Jurkat, Clone E6-1 (cell line): ENCODE measurements around the gene SMARCAL1.

Experiments
- DNase-seq: peaks from one replicate; pipeline ENCODE4 v3.0.0-alpha.2; 2011; ENCODE audit warnings: low read depth, low spot score
- H3K4me3 ChIP-seq: 2 replicates; pipeline ENCODE4 v1.5.1; 2011; ENCODE audit warnings: mild to moderate bottlenecking, low read length, control low read depth, moderate library complexity

SMARCAL1 gene

GRCh38 chr2:216464104-216464720 lies 51.9 kb downstream of the SMARCAL1 start:
- no peak overlapping the region for H3K4me3 ChIP-seq
- DNase-seq: no peak

- no peak for DNase-seq
- no peak overlapping the region for H3K4me3 ChIP-seq
These were observed 53.4 kb downstream of the SMARCAL1 start for GRCh38 chr2:216465579-216466195.

- no peak overlapping the region for H3K4me3 ChIP-seq
These were observed 55.6 kb downstream of the SMARCAL1 start for GRCh38 chr2:216467845-216468244.

GRCh38 chr2:216469661-216470060 lies 57.4 kb downstream of the SMARCAL1 start:
- DNase-seq: no peak
- no peak overlapping the region for H3K4me3 ChIP-seq

More at GRCh38 chr2:216467845-216468244, 55.6 kb downstream of the SMARCAL1 start:
- no peak for DNase-seq

GRCh38 chr2:216473187-216473586 lies 60.9 kb downstream of the SMARCAL1 start:
- DNase-seq: no peak
- H3K4me3 ChIP-seq: no peak overlapping the region

GRCh38 chr2:216474925-216475670 lies 62.8 kb downstream of the SMARCAL1 start:
- H3K4me3 ChIP-seq: no peak overlapping the region; the same call in none of the 2 replicates
- DNase-seq: peak; percentile 91

- no peak overlapping the region for H3K4me3 ChIP-seq
- no peak for DNase-seq
These were observed 63.5 kb downstream of the SMARCAL1 start for GRCh38 chr2:216475767-216476166.

GRCh38 chr2:216477283-216478035 lies 65.2 kb downstream of the SMARCAL1 start:
- H3K4me3 ChIP-seq: no peak overlapping the region
- no peak for DNase-seq

GRCh38 chr2:216478151-216478550 lies 65.9 kb downstream of the SMARCAL1 start:
- no peak overlapping the region for H3K4me3 ChIP-seq
- DNase-seq: no peak

- H3K4me3 ChIP-seq: no peak overlapping the region
- no peak for DNase-seq
These were observed 66.5 kb downstream of the SMARCAL1 start for GRCh38 chr2:216478791-216479190.

GRCh38 chr2:216480221-216480620 lies 67.9 kb downstream of the SMARCAL1 start:
- DNase-seq: no peak
- H3K4me3 ChIP-seq: no peak overlapping the region

- DNase-seq: no peak
- H3K4me3 ChIP-seq: no peak overlapping the region
These were observed 70.4 kb downstream of the SMARCAL1 start for GRCh38 chr2:216482640-216483039.

GRCh38 chr2:216485237-216485636 lies 73.0 kb downstream of the SMARCAL1 start:
- no peak for DNase-seq
- no peak overlapping the region for H3K4me3 ChIP-seq

- no peak overlapping the region for H3K4me3 ChIP-seq
- DNase-seq: no peak
These were observed 73.5 kb downstream of the SMARCAL1 start for GRCh38 chr2:216485745-216486144.

GRCh38 chr2:216486271-216486670 lies 74.0 kb downstream of the SMARCAL1 start:
- no peak overlapping the region for H3K4me3 ChIP-seq
- no peak for DNase-seq

- DNase-seq: no peak
- H3K4me3 ChIP-seq: no peak overlapping the region
These were observed 74.4 kb downstream of the SMARCAL1 start for GRCh38 chr2:216486708-216487107.

GRCh38 chr2:216490061-216490460 lies 77.8 kb downstream of the SMARCAL1 start:
- no peak for DNase-seq

GRCh38 chr2:216491793-216492596 lies 79.7 kb downstream of the SMARCAL1 start:
- no peak overlapping the region for H3K4me3 ChIP-seq
- DNase-seq: no peak

More at GRCh38 chr2:216490061-216490460, 77.8 kb downstream of the SMARCAL1 start:
- no peak overlapping the region for H3K4me3 ChIP-seq
